ENCODE results near the gene CCDC43. TPM values are rescaled to one million over a fixed set of nuclear protein-coding genes. Genes with fewer than 3 reads are reported as not detected.

Gene CCDC43
- total and polyA plus RNA-seq, 2 of the 8 experiments (the other 6 are each of a cell fraction or from before 2014, with no cell fraction given): 4.9 to 38.1 TPM

GRCh38 chr17:44646280-44646679, 43.3 kb downstream of the CCDC43 start:
- Histone ChIP-seq H3K56ac (replicated peaks; ENCODE audit: insufficient read length, low read depth, low read length) (no peak overlapping the region), H2BK20ac (ENCODE audit: low read length) (no peak overlapping the region), H3K4me2 (ENCODE audit: insufficient read depth in 1 of 2, low read depth in 2 of 2, low read length in 2 of 2) (no peak overlapping the region), H3K4me1 (replicated peaks in 1 of 4; ENCODE audit: control insufficient read depth in 3 of 4, insufficient read depth in 4 of 4, low read length in 3 of 4) (no peaks in the 10 kb centered on the region), H3K27me3 (replicated peaks in 1 of 4; ENCODE audit: control insufficient read depth in 3 of 4, extremely low read depth in 1 of 4, insufficient read depth in 3 of 4, low read length in 3 of 4) (no peaks in the 10 kb centered on the region), H2BK15ac (ENCODE audit: low read length) (no peak overlapping the region), H3K14ac (ENCODE audit: insufficient read length) (no peak overlapping the region), H4K8ac (ENCODE audit: extremely low read depth, insufficient read depth, low read length) (no peak overlapping the region), H3K9me3 (ENCODE audit: insufficient read depth in 2 of 2, low read depth in 1 of 2, low read length in 1 of 2) (no peaks in the 10 kb centered on the region), H3K79me1 (ENCODE audit: low read depth, low read length) (no peaks in the 10 kb centered on the region), H2BK5ac (ENCODE audit: low read depth, low read length) (no peak overlapping the region), H2BK12ac (ENCODE audit: low read depth, low read length) (no peak overlapping the region), H2AFZ (ENCODE audit: low read length) (no peak overlapping the region), H2AK5ac (ENCODE audit: low read depth, low read length) (no peak overlapping the region), H3K23ac (ENCODE audit: insufficient read length) (no peak overlapping the region), H3K9ac (replicated peaks in 1 of 4; ENCODE audit: extremely low read depth in 1 of 4, low read depth in 3 of 4, low read length in 3 of 4) (no peak overlapping the region), H3K4me3 (ENCODE audit: extremely low read depth in 1 of 4, insufficient read depth in 2 of 4, low read depth in 3 of 4, low read length in 4 of 4) (no peak overlapping the region), H4K91ac (replicated peaks; ENCODE audit: insufficient read length, low read length) (no peak overlapping the region), H2BK120ac (replicated peaks; ENCODE audit: low read depth, low read length) (no peak overlapping the region), H3K23me2 (ENCODE audit: low read depth, low read length) (no peaks in the 10 kb centered on the region), H4K20me1 (replicated peaks in 1 of 2; ENCODE audit: control insufficient read depth in 1 of 2, insufficient read depth in 2 of 2, low read length in 2 of 2) (no peaks in the 10 kb centered on the region), H3K27ac (ENCODE audit: low read depth, low read length) (no peak overlapping the region), H3K79me2 (ENCODE audit: control insufficient read depth in 1 of 2, insufficient read depth in 2 of 2, low read length in 2 of 2) (no peaks in the 10 kb centered on the region), H4K5ac (ENCODE audit: insufficient read length, low read depth, low read length) (no peak overlapping the region), H3K36me3 (ENCODE audit: control insufficient read depth in 2 of 4, insufficient read depth in 4 of 4, low read length in 3 of 4) (no peaks in the 10 kb centered on the region), H3K18ac (ENCODE audit: extremely low read depth, low read length) (no peak overlapping the region), H3K4ac (replicated peaks; ENCODE audit: insufficient read length, low read depth, low read length) (no peak overlapping the region)
- ChIA-PET CTCF (ENCODE audit: partially characterized antibody) (interaction anchor here (0.6 to 1.5 kb wide), 9 partner anchors 9 to 814 kb away, joined by 3 to 6 read pairs (median 3); no protein-coding TSS in a partner anchor), POLR2A (ENCODE audit: partially characterized antibody) (no interaction called here)
- no peak for FAIRE-seq
- DNase-seq (ENCODE audit: low read depth in 1 of 2, low spot score in 2 of 2): no peak
- 92% methylated on average over 4 of the region's 4 CpGs; no CpG with 5 or more reads in 1 of the 2 experiments for WGBS, 2 experiments (ENCODE audit: extremely low coverage in 1 of 2, insufficient coverage in 1 of 2, insufficient read length in 1 of 2, insufficient replicate concordance in 2 of 2, low coverage in 1 of 2, low lambda C conversion rate in 2 of 2, missing lambda C conversion rate in 1 of 2)
- TF ChIP-seq NRF1 (IDR thresholded peaks at IDR 0.05; ENCODE audit: low read depth, low read length) (no peak), KDM4A (IDR thresholded peaks at IDR 0.05; ENCODE audit: low read depth, low read length, severe bottlenecking) (no peak), RNF2 (IDR thresholded peaks at IDR 0.05; ENCODE audit: borderline replicate concordance, low read depth, low read length, missing control alignments, poor library complexity, severe bottlenecking) (no peak), JUND (IDR thresholded peaks at IDR 0.05; ENCODE audit: low read length) (no peak), SIN3A (conservative IDR thresholded peaks at IDR 0.05 in 1 of 2, IDR thresholded peaks at IDR 0.05 in 1 of 2; ENCODE audit: low read depth in 1 of 2, low read length in 2 of 2) (no peak), TCF12 (IDR thresholded peaks at IDR 0.05; ENCODE audit: low read depth, low read length) (no peak), RFX5 (IDR thresholded peaks at IDR 0.05; ENCODE audit: borderline replicate concordance, low read depth, low read length) (no peak), GTF2F1 (IDR thresholded peaks at IDR 0.05; ENCODE audit: borderline replicate concordance, low read depth, low read length) (no peak), MAFK (IDR thresholded peaks at IDR 0.05; ENCODE audit: low read depth, low read length) (no peak), KDM1A (IDR thresholded peaks at IDR 0.05; ENCODE audit: borderline replicate concordance, low read length) (no peak), JUN (IDR thresholded peaks at IDR 0.05; ENCODE audit: low read depth, low read length) (no peak), SP2 (IDR thresholded peaks at IDR 0.05; ENCODE audit: low read length) (no peak)
